HG03060 (cell line): ENCODE results near the gene SSR1.

Source experiments
- ATAC-seq: cut with Tn5 transposase; IDR thresholded peaks from one replicate; pipeline ENCODE4 v1.9.1; 2021; ENCODE audit warnings: low read depth, moderate number of reproducible peaks; ENCODE audit not compliant: unreplicated experiment

SSR1 gene

GRCh38 chr6:7219310-7219709 is 93.7 kb downstream of the SSR1 start:
- ATAC-seq: no peak

DNA sequence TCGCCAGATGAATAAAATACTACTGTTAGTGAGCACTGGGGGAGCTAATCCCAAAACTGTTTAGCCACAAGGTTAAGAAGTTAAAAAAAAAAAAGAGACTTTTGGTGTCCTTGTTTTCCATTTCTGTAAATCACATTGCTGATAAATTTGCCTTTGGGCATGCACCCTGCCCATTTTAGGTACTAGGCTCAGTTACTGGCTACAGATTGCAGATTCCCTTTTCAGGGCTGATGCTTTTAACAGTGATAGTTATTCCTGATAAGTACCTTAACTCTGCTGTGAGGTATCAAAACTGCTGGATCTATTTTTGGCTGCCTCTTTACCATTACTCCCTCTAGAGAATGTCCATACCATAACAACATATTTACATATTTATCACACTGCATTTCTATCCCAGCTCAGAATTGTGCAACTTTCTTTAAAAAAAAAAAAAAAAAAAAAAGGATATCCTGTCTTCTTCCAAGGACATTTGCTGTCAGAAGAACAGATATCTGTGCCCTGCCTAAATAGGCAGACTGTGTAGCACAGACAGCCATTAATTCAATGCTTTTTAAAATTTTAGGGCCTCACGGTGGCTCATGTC is 94.5 kb downstream of the SSR1 start:
- ATAC-seq: no peak
